ENCODE results near the gene NAP1L1. TPM values are rescaled to one million over a fixed set of nuclear protein-coding genes. Genes with fewer than 3 reads are reported as not detected.

The NAP1L1 gene
- total RNA-seq, 1 donor from 2014 or later: 552 TPM

GRCh38 chr12:76075448-76075847 is 9.0 kb downstream of the NAP1L1 start:
- Mint-ChIP-seq H3K27ac (ENCODE audit: unreplicated experiment) (no peak overlapping the region), H3K9me3 (ENCODE audit: unreplicated experiment) (peaks cover 8% of the 10 kb centered on the region)

GRCh38 chr12:76074701-76075336 is 9.7 kb downstream of the NAP1L1 start:
- Mint-ChIP-seq H3K36me3 (ENCODE audit: unreplicated experiment) (peaks cover 40% of the 10 kb centered on the region), H3K27me3 (ENCODE audit: unreplicated experiment) (no peaks in the 10 kb centered on the region), H3K4me3 (ENCODE audit: unreplicated experiment) (no peak overlapping the region), H3K27ac (ENCODE audit: unreplicated experiment) (peak overlapping the region; percentile 11), H3K9me3 (ENCODE audit: unreplicated experiment) (peaks cover 8% of the 10 kb centered on the region), H3K4me1 (ENCODE audit: unreplicated experiment) (peaks cover 41% of the 10 kb centered on the region)
- TF ChIP-seq CTCF (IDR thresholded peaks at IDR 0.05): no peak
- no peak for DNase-seq (ENCODE audit: extremely low spot score, unreplicated experiment)

More at GRCh38 chr12:76075448-76075847, 9.0 kb downstream of the NAP1L1 start:
- H3K4me1 Mint-ChIP-seq (ENCODE audit: unreplicated experiment): peaks cover 42% of the 10 kb centered on the region
- no peak overlapping the region for H3K4me3 Mint-ChIP-seq (ENCODE audit: unreplicated experiment)
- no peak for DNase-seq (ENCODE audit: extremely low spot score, unreplicated experiment)
- H3K36me3 Mint-ChIP-seq (ENCODE audit: unreplicated experiment): peaks cover 39% of the 10 kb centered on the region
- no peak for TF ChIP-seq CTCF (IDR thresholded peaks at IDR 0.05)
- no peaks in the 10 kb centered on the region for H3K27me3 Mint-ChIP-seq (ENCODE audit: unreplicated experiment)

GRCh38 chr12:76073561-76073960 is 10.9 kb downstream of the NAP1L1 start:
- no peak for TF ChIP-seq CTCF (IDR thresholded peaks at IDR 0.05)
- H3K9me3 Mint-ChIP-seq (ENCODE audit: unreplicated experiment): peaks cover 5% of the 10 kb centered on the region

DNA sequence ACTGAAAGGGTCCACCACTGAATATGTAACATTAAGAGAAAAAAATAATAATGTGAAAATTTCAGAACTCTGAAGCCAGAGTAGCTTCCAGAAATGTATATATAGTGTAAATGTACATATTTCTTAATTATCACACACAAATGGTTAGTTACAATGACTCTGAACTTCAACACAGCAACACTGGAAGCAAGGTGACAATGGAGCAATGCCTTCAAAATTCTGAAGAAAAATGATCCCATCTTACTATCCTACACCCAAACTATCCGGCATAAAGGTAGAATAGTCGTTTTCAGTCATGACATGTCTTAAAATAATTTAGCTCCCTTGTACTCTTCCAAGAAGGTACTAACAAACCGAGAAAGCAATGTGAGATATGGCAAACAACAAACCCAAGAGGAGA is 11.9 kb downstream of the NAP1L1 start:
- H3K36me3 Mint-ChIP-seq (ENCODE audit: unreplicated experiment): peaks cover 41% of the 10 kb centered on the region
- peaks cover 48% of the 10 kb centered on the region for H3K4me1 Mint-ChIP-seq (ENCODE audit: unreplicated experiment)
- no peak for DNase-seq (ENCODE audit: extremely low spot score, unreplicated experiment)
- TF ChIP-seq CTCF (IDR thresholded peaks at IDR 0.05): no peak
- no peak overlapping the region for H3K27ac Mint-ChIP-seq (ENCODE audit: unreplicated experiment)
- H3K27me3 Mint-ChIP-seq (ENCODE audit: unreplicated experiment): no peaks in the 10 kb centered on the region
- H3K9me3 Mint-ChIP-seq (ENCODE audit: unreplicated experiment): no peaks in the 10 kb centered on the region
- H3K4me3 Mint-ChIP-seq (ENCODE audit: unreplicated experiment): no peak overlapping the region

More at GRCh38 chr12:76073561-76073960, 10.9 kb downstream of the NAP1L1 start:
- no peaks in the 10 kb centered on the region for H3K27me3 Mint-ChIP-seq (ENCODE audit: unreplicated experiment)
- DNase-seq (ENCODE audit: extremely low spot score, unreplicated experiment): no peak
- H3K4me1 Mint-ChIP-seq (ENCODE audit: unreplicated experiment): peaks cover 45% of the 10 kb centered on the region
- no peak overlapping the region for H3K4me3 Mint-ChIP-seq (ENCODE audit: unreplicated experiment)
- H3K36me3 Mint-ChIP-seq (ENCODE audit: unreplicated experiment): peaks cover 38% of the 10 kb centered on the region
- no peak overlapping the region for H3K27ac Mint-ChIP-seq (ENCODE audit: unreplicated experiment)

- no peak overlapping the region for H3K27ac Mint-ChIP-seq (ENCODE audit: unreplicated experiment)
- DNase-seq (ENCODE audit: extremely low spot score, unreplicated experiment): no peak
- no peak for TF ChIP-seq CTCF (IDR thresholded peaks at IDR 0.05)
- H3K4me3 Mint-ChIP-seq (ENCODE audit: unreplicated experiment): no peak overlapping the region
- H3K36me3 Mint-ChIP-seq (ENCODE audit: unreplicated experiment): peaks cover 61% of the 10 kb centered on the region
- peaks cover 33% of the 10 kb centered on the region for H3K4me1 Mint-ChIP-seq (ENCODE audit: unreplicated experiment)
- peaks cover 16% of the 10 kb centered on the region for H3K9me3 Mint-ChIP-seq (ENCODE audit: unreplicated experiment)
- H3K27me3 Mint-ChIP-seq (ENCODE audit: unreplicated experiment): no peaks in the 10 kb centered on the region
These were observed 15.1 kb downstream of the NAP1L1 start for GRCh38 chr12:76069339-76069738.

All from osteocyte (in vitro differentiated cells).